Heart left ventricle (tissue), 16 donors: Measurements from ENCODE around the gene MANEAL. TPM values are rescaled to one million over a fixed set of nuclear protein-coding genes. Genes with fewer than 3 reads are reported as not detected.

Experiments
- ATAC-seq, 4 donors: fragments of 200-7000 bp; cut with Tn5 transposase; one replicate each; pipeline ENCODE4 v1.9.1; 2020 to 2022; ENCODE audit warnings: moderate library complexity in 4 of 4, mild to moderate bottlenecking in 3 of 4, moderate number of reproducible peaks in 1 of 4
- DNase-seq, 5 donors: peaks; one replicate each; pipeline ENCODE4 v3.0.0-alpha.2; 2020
- H3K27ac ChIP-seq, 12 donors: fragments of 200-600 bp; sonication (generic) in 4 of 12; one replicate each; pipeline versions ENCODE4 v1.5.0 to v1.8.0; 2016 to 2022; ENCODE audit warnings: mild to moderate bottlenecking in 2 of 12
- H3K27me3 ChIP-seq, 9 donors: fragments of 200-600 bp; sonication (generic) in 2 of 9; one replicate each; pipeline versions ENCODE4 v1.5.1 to v1.8.0; 2016 to 2022; ENCODE audit warnings: mild to moderate bottlenecking in 3 of 9
- H3K36me3 ChIP-seq, 9 donors: fragments of 200-600 bp; sonication (generic) in 2 of 9; one replicate each; pipeline versions ENCODE4 v1.5.0 to v1.8.0; 2018 to 2022; ENCODE audit warnings: mild to moderate bottlenecking in 2 of 9
- H3K4me1 ChIP-seq, 12 donors: fragments of 200-600 bp; sonication (generic) in 4 of 12; one replicate each; pipeline versions ENCODE4 v1.5.0 to v1.8.0; 2016 to 2022; ENCODE audit warnings: mild to moderate bottlenecking in 3 of 12
- H3K4me3 ChIP-seq, 12 donors: fragments of 200-600 bp; sonication (generic) in 4 of 12; one replicate each; pipeline versions ENCODE4 v1.5.0 to v1.8.0; 2017 to 2022; ENCODE audit warnings: mild to moderate bottlenecking in 9 of 12, moderate library complexity in 4 of 12
- H3K9me3 ChIP-seq, 12 donors: fragments of 200-600 bp; sonication (generic) in 4 of 12; one replicate each; pipeline versions ENCODE4 v1.5.0 to v1.8.0; 2016 to 2022; ENCODE audit warnings: mild to moderate bottlenecking in 1 of 12
- POLR2A ChIP-seq, 2 donors: fragments of 450-650 bp; IDR thresholded peaks; one replicate each; pipeline ENCODE4 v1.6.1; 2017; ENCODE audit warnings: antibody characterized with exemption in 2 of 2, mild to moderate bottlenecking in 2 of 2, moderate library complexity in 2 of 2
- WGBS, 4 donors: extraction: QIAGEN DNeasy Blood & Tissue Kit in 2 of 4; methylation state at CpG; one replicate each; pipeline versions ENCODE4 v1.1.5 to v1.1.7; 2013 to 2018; 5-methylcytosine and 5-hydroxymethylcytosine counted together
- intact Hi-C, 10 donors: fragments of 100-400 bp; cut with DNase I; formaldehyde crosslinking; loops; one replicate each; pipeline versions ENCODE4 v1.11.1 to v1.14.2; 2022
- polyA plus RNA-seq, 2 donors: library from polyadenylated mRNA; stranded (reverse); fragments of 200-250 nt; gene quantifications; one replicate each; pipeline ENCODE4 v1.2.3, GENCODE V29; 2013
- total RNA-seq, 9 donors: library from RNA; depleted of rRNA in 2 of 9; stranded (reverse); fragments of >200 nt in 2 of 9; fragmentation: NEBNext Ultra II Directional in 3 of 9; extraction: Animal tissue kit (Norgen Biotek cat#: 25700) in 3 of 9; gene quantifications; one replicate each; pipeline versions ENCODE4 v1.1.0 to v1.2.4, GENCODE V29; 2016 to 2023
- TF ChIP-seq, protein P1 (sequence below), 12 donors: fragments of 200-600 bp; sonication (generic) in 4 of 12; IDR thresholded peaks; one replicate each; pipeline versions ENCODE4 v1.5.0 to v1.8.0; 2018 to 2022; ENCODE audit warnings: antibody characterized with exemption in 12 of 12, mild to moderate bottlenecking in 5 of 12
- donor health status: ischemic (EF 13 %, LVEDD 7.1; RV severe dilation, severe dysfunction).
- donor health status: healthy with polysubstance abuse.
- donor health status: DM: no; HTN: yes; CAD: no.
- donor health status: DM: no; HTN: no; CAD: no.
- donor health status: ischemic (EF 25% LVEDD 6.9; RV normal size, moderate dysfunction).
- donor health status: ischemic (EF 25% LVEDD 5.7; RV mildly dilated, moderate dysfunction).
- donor health status: healthy.
- donor health status: DM: yes; HTN: yes; CAD: no.
- donor health status: ischemic (EF 35%, LVEDD 5.7; RV mildly dilated, moderate dysfunction).
- donor health status: nonischemic (EF 11% LVEDD 7.7; RV severe dilation, severe dysfunction).
- donor health status: DM: yes; HTN: yes; CAD: no.
- donor health status: PGD.
- donor health status: ischemic (EF 29% LVEDD 5.4; RV normal size, mild dysfunction).
- donor health status: nonischemic (EF 23%, LVEDD 6.1; RV moderate dilation, normal function).

Gene MANEAL
- total and polyA plus RNA-seq, 11 donors = 0.53 to 2.9 (median 0.97) TPM

DNA sequence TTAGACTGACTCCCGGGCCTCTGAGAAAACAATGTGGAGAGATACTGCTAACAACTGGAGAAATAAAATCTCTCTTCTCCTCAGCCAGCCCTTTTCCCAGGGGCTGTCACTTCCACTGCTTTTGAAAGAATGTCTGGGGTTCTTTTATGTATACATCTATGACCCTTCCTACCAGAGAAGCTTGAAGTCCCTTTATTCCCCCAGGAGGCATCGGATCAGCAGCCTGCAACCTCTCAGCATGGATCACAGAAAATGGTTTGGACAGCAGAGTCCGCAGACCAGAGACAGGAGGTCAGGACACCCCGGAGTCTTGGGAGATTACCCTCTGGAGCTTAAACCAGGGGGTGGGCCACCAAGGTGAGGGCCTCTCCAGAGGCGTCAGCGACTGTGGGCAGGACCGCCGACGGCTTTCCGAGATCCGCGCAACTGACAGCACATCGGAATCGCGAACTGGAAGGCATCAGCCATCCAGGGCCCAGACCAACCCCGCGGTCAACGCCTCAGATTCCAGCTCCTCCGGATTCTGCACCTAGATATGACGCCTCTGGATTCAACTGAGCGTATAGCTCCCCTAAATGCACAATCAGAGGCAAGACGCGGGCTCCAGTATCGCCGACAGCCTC is 29.7 kb upstream of the MANEAL start:
- intact Hi-C loops = no loop called here
- Histone ChIP-seq H3K27me3 (peaks cover 30 to 93% (median 66%) of the 10 kb centered on the region in 9 donors), H3K9me3 (no peaks in the 10 kb centered on the region), H3K27ac (no peak overlapping the region), H3K4me3 (no peak overlapping the region), H3K4me1 (no peaks in the 10 kb centered on the region), H3K36me3 (no peaks in the 10 kb centered on the region)
- DNase-seq = no peak
- 19 to 31% (median 22%) methylated on average over 19 to 25 of the region's 25 CpGs for WGBS, 4 donors
- ATAC-seq = no peak
- TF ChIP-seq POLR2A (IDR thresholded peaks at IDR 0.05) = no peak
- TF ChIP-seq, protein P1, sequence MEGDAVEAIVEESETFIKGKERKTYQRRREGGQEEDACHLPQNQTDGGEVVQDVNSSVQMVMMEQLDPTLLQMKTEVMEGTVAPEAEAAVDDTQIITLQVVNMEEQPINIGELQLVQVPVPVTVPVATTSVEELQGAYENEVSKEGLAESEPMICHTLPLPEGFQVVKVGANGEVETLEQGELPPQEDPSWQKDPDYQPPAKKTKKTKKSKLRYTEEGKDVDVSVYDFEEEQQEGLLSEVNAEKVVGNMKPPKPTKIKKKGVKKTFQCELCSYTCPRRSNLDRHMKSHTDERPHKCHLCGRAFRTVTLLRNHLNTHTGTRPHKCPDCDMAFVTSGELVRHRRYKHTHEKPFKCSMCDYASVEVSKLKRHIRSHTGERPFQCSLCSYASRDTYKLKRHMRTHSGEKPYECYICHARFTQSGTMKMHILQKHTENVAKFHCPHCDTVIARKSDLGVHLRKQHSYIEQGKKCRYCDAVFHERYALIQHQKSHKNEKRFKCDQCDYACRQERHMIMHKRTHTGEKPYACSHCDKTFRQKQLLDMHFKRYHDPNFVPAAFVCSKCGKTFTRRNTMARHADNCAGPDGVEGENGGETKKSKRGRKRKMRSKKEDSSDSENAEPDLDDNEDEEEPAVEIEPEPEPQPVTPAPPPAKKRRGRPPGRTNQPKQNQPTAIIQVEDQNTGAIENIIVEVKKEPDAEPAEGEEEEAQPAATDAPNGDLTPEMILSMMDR (IDR thresholded peaks at IDR 0.05) = no peak

DNA sequence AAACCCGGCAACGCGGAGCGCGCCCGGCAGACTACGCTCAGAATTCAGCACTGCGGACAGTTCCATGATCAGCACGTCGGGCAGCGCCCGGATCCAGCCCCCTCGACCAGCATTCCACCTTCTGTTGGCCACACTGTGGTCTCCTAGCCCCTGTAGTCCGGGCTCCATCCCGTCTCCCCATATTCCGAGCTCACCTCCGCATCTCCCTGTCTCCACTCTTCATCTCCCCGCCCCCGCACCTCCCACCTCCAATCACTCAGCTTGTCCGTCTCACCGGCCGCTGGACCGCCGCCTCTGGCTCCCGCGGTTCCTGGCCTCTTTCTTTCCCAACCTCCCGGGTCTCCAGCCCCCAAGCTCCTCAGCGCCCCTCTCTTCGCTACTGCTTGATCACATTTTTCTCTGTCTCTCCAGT is 29.2 kb upstream of the MANEAL start:
- ATAC-seq (peak in 3 of 4 donors; percentile 37 to 64 (median 55)), DNase-seq (peak in 3 of 5 donors; percentile 15 to 50 (median 43))
- Histone ChIP-seq H3K9me3 (no peaks in the 10 kb centered on the region), H3K36me3 (no peaks in the 10 kb centered on the region), H3K4me1 (no peaks in the 10 kb centered on the region), H3K4me3 (no peak overlapping the region), H3K27ac (no peak overlapping the region), H3K27me3 (peaks cover 30 to 93% (median 63%) of the 10 kb centered on the region in 9 donors)
- no peak for TF ChIP-seq POLR2A (IDR thresholded peaks at IDR 0.05)
- TF ChIP-seq, protein P1 (IDR thresholded peaks at IDR 0.05) = no peak
- intact Hi-C loops = no loop called here
- 2 to 8% (median 5%) methylated on average over 22 to 29 of the region's 29 CpGs for WGBS, 4 donors

GRCh38 chr1:37764888-37765441 is 28.7 kb upstream of the MANEAL start, which contains the start of gene EPHA10:
EPHA10 (minus strand) TSS chr1:37765120; CDS start chr1:37765066, 54 bp downstream.
- Histone ChIP-seq H3K4me1 (no peaks in the 10 kb centered on the region), H3K4me3 (peak within 1 kb of the TSS in 1 of 12 donors; percentile 6), H3K27me3 (peaks cover 30 to 89% (median 62%) of the 10 kb centered on the region in 9 donors), H3K9me3 (no peaks in the 10 kb centered on the region), H3K27ac (no peak within 1 kb of the TSS), H3K36me3 (no peaks in the 10 kb centered on the region)
- TF ChIP-seq, protein P1 (IDR thresholded peaks at IDR 0.05) = no peak
- no peak for TF ChIP-seq POLR2A (IDR thresholded peaks at IDR 0.05)
- WGBS, 4 donors = 3 to 4% (median 3%) methylated on average over 31 to 33 of the region's 33 CpGs
- intact Hi-C loops = no loop called here
- no peak for ATAC-seq
- DNase-seq = no peak

DNA sequence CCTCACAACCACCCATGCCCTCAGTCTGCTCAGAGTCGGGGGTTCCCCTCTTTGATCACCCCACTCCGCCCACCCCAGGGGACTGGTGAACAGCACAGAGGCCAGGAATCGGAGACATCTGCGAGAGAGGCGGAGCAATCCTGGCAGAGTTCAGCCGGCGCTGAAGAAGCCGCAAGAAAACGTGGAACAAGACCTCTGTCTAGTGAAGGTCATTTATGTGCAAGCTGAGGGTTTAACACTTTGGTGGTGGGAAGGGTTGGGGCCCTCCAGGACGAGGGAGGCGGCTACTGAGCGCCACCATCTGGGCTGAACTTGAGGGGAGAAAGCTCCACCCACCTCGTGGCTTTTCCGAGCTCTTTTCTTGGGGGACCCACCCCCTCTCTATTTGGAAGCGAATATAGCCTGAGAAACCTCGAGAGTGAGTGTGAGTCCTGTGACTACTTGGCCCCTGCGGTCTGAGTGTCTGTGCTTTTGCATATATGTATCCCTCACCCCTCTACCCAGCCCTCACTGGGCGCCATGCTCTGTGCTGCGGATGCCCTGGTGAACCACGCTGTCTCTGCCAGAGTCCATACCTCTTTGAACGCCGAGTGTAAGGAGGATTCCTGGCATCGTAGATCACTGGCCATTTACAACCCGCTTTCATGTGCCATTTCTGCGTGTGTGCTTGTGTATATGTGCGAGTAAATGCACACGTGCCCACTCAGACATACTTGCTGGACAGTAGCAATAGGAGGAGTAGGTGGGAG is 27.6 kb upstream of the MANEAL start:
- ATAC-seq (no peak), DNase-seq (no peak)
- Histone ChIP-seq H3K36me3 (no peaks in the 10 kb centered on the region), H3K27ac (no peak overlapping the region), H3K9me3 (no peaks in the 10 kb centered on the region), H3K27me3 (peaks cover 28 to 87% (median 56%) of the 10 kb centered on the region in 9 donors), H3K4me3 (no peak overlapping the region), H3K4me1 (no peaks in the 10 kb centered on the region)
- WGBS, 4 donors = 6 to 15% (median 8%) methylated on average over 21 to 27 of the region's 27 CpGs
- intact Hi-C loops = no loop called here
- TF ChIP-seq, protein P1 (IDR thresholded peaks at IDR 0.05) = no peak
- no peak for TF ChIP-seq POLR2A (IDR thresholded peaks at IDR 0.05)
